Erythroblast (primary cell): ENCODE measurements around the gene DIP2C.

Experiments
- GATA1 ChIP-seq: IDR thresholded peaks from 2 replicates; pipeline ENCODE4 v1.6.1; 2011; ENCODE audit warnings: low read depth, mild to moderate bottlenecking, control low read depth, low read length, moderate library complexity
- POLR2A ChIP-seq: IDR thresholded peaks from 2 replicates; pipeline ENCODE4 v1.6.1; 2011; ENCODE audit warnings: mild to moderate bottlenecking, low read length

- TF ChIP-seq POLR2A (no peak), GATA1 (no peak)
These were observed 131.1 kb downstream of the DIP2C start for GRCh38 chr10:558364-558763.
